ENCODE measurements around the gene PPP1R9A. TPM values are rescaled to one million over a fixed set of nuclear protein-coding genes. Genes with fewer than 3 reads are reported as not detected.

The PPP1R9A gene
- total RNA-seq, 4 donors from 2014 or later = 4.7 to 23.9 (median 11.8) TPM

GRCh38 chr7:94970085-94970576 lies 62.7 kb downstream of the PPP1R9A start:
- Histone ChIP-seq H3K36me3 (no peaks in the 10 kb centered on the region), H3K9me3 (no peaks in the 10 kb centered on the region), H3K27me3 (no peaks in the 10 kb centered on the region), H3K4me1 (no peaks in the 10 kb centered on the region), H3K27ac (no peak overlapping the region), H3K4me3 (no peak overlapping the region)
- no peak for TF ChIP-seq POLR2A (IDR thresholded peaks at IDR 0.05)
- TF ChIP-seq CTCF (IDR thresholded peaks at IDR 0.05) = no peak
- DNase-seq = no peak

- no peak for DNase-seq
- H3K4me1 ChIP-seq = no peaks in the 10 kb centered on the region
Measured at GRCh38 chr7:94971051-94971867, 63.9 kb downstream of the PPP1R9A start.

GRCh38 chr7:94972296-94972695 lies 64.9 kb downstream of the PPP1R9A start:
- H3K36me3 ChIP-seq = no peaks in the 10 kb centered on the region
- H3K27me3 ChIP-seq = no peaks in the 10 kb centered on the region
- H3K27ac ChIP-seq = no peak overlapping the region
- no peak overlapping the region for H3K4me3 ChIP-seq
- no peaks in the 10 kb centered on the region for H3K9me3 ChIP-seq
- TF ChIP-seq POLR2A (IDR thresholded peaks at IDR 0.05) = no peak
- no peak for TF ChIP-seq CTCF (IDR thresholded peaks at IDR 0.05)
- no peak for DNase-seq
- no peaks in the 10 kb centered on the region for H3K4me1 ChIP-seq

More at GRCh38 chr7:94971051-94971867, 63.9 kb downstream of the PPP1R9A start:
- no peaks in the 10 kb centered on the region for H3K36me3 ChIP-seq
- H3K27me3 ChIP-seq = no peaks in the 10 kb centered on the region
- no peak for TF ChIP-seq POLR2A (IDR thresholded peaks at IDR 0.05)
- TF ChIP-seq CTCF (IDR thresholded peaks at IDR 0.05) = no peak
- H3K9me3 ChIP-seq = no peaks in the 10 kb centered on the region
- no peak overlapping the region for H3K4me3 ChIP-seq
- H3K27ac ChIP-seq = no peak overlapping the region

GRCh38 chr7:94973844-94974243 lies 66.5 kb downstream of the PPP1R9A start:
- Histone ChIP-seq H3K4me3 (no peak overlapping the region), H3K27ac (no peak overlapping the region), H3K36me3 (no peaks in the 10 kb centered on the region), H3K9me3 (no peaks in the 10 kb centered on the region), H3K4me1 (no peaks in the 10 kb centered on the region), H3K27me3 (no peaks in the 10 kb centered on the region)
- TF ChIP-seq CTCF (IDR thresholded peaks at IDR 0.05) (no peak), POLR2A (IDR thresholded peaks at IDR 0.05) (no peak)
- DNase-seq = no peak

GRCh38 chr7:94974423-94974822 lies 67.0 kb downstream of the PPP1R9A start:
- Histone ChIP-seq H3K4me3 (no peak overlapping the region), H3K4me1 (no peaks in the 10 kb centered on the region), H3K9me3 (no peaks in the 10 kb centered on the region), H3K27ac (no peak overlapping the region), H3K36me3 (no peaks in the 10 kb centered on the region), H3K27me3 (no peaks in the 10 kb centered on the region)
- DNase-seq = no peak
- no peak for TF ChIP-seq POLR2A (IDR thresholded peaks at IDR 0.05)
- TF ChIP-seq CTCF (IDR thresholded peaks at IDR 0.05) = no peak

Data from Peyer's patch (tissue), 4 donors.